Effector CD8-positive, alpha-beta T cell (primary cell): ENCODE results near the gene MORC2.

Experiments
- DNase-seq: peaks from one replicate; lab custom pipeline; 2025; lab: John Stamatoyannopoulos, UW

The MORC2 gene

DNA sequence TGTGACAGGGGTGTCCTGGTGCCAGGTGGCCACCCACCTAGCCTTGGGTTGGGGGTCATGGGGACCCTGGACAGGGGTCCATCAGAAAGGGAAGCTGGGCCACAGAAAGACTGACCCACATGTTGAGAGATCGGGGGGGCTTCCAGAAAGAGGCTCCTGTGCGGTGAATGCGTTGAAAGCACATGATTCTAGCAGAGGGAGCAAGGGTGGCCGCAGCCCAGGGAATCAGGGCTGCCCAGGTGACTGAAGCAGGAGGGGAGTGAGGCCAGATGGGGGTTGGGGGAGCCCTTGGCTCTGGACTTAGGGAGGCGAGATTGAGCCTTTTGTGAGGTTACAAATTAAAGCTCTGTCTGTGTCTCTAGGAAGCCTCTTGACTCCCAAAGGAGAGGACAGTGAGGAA, 80.7 kb downstream of the MORC2 start:
- no peak for DNase-seq

DNA sequence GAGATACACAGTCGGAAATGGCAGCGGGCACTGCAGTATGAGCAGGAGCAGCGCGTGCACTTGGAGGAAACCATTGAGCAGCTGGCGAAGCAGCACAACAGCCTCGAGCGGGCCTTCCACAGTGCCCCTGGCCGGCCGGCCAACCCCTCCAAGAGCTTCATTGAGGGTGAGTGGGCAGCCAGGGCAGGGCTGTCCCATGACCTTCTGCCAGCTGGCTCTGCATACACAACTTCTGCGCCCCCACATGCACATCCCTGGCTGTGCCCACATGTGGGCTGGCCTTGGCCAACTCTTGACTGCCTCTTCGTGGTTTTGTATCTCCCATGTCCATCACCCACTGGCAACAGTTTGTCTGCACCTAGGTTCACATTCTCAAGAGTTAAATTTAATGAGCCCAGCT, 81.1 kb downstream of the MORC2 start:
- DNase-seq: no peak

DNA sequence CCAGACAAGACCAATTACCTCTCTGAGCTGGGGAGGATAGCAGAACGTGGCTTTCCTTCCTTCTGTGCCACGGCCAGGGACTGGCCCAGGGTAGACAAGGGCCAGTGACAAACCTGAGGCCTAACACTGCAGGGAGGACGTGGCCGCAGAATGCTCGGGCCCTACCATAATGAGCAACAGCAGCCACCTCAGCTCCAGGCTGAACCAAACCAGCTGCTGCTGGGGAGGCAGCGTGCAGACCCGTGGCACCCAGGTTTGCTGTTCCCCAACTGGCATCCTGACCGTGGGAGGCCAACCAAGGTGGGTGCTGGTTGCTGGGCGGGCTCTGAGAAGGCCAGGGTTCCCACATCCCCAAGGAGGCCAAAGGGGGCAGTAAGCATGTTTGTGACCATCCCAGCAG, 83.0 kb downstream of the MORC2 start:
- no peak for DNase-seq

DNA sequence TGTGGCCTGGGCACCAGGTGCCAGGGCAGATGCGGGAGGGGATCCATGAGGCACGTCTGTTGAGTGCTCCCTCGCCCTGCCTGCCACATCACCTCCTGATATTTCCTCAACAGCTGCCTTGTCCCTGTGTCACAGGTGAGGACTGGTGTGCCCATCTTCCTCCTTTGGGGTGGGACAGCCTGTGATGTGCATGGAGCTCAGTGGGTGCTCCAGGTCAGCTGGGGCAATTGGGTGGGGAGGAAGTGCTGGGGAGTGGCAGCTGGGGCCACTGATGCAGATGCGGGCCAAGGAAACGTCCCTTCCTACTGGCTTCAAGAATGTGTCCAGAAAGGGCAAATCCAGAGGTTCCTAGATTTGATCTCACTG, 83.6 kb downstream of the MORC2 start:
- no peak for DNase-seq

DNA sequence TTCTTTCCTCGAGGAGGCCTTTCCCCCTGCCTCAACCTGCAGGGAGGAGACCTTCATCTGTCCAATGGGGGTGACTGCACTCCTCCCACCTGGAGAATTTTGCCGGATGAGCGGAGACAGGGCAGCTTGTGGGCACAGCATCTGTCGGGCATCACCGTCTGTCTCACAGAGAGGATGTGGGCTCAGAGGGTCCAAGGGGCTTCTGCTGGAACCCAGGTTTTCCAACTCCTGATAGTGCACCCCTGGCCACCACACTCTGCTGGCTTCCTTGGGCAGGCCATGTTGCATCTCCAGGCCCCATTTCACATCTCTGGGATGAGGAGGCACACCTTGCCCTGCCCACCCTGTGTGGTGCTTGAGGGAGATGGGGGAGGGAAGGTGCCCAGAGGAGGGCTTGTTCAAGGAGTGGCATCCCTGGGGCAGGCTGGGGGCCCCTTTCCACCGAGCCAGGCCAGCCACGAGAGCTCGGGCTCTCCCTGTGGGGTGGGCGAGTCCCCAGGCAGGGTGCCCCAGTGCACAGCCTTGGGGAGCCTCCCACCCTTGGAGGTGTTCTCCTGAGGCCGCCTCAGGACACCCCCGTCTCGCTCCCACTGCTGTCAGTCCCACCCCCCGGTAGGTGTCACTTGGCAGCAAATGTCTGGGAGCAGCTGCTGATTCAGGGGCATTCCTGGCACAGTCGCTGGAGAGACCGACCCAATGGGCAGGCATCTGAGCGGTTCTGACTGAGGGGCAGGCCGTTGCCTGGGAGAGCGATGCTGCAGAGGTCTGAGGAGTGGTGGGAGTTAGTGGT, 84.2 kb downstream of the MORC2 start:
- no peak for DNase-seq

DNA sequence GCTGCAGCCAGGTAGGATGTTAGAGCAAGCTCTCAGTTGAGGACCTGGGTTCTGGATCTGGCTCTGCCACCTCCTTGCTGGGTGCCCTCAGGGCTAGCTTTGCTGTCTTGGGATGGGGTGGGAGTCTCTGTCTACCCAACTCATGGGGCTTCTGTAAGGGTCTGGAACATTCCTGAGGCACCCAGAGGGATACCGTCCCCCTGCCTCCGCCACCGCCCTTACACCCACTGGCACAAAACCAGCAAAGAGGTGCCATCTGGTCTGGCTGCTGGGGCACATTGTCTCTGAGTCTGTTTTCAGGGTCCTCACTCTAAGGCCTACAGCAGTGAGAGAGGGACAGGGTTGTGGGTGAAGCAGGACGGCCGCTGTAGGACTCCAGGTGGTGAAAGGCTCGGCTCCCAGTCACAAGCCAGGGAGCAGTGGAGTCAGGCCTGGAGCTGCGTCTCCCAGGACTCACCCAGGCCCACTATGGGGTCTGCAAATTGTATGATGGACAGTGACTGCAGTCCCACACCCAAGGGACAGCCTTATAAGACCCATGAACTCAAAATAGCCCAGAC, 84.9 kb downstream of the MORC2 start:
- no peak for DNase-seq

DNA sequence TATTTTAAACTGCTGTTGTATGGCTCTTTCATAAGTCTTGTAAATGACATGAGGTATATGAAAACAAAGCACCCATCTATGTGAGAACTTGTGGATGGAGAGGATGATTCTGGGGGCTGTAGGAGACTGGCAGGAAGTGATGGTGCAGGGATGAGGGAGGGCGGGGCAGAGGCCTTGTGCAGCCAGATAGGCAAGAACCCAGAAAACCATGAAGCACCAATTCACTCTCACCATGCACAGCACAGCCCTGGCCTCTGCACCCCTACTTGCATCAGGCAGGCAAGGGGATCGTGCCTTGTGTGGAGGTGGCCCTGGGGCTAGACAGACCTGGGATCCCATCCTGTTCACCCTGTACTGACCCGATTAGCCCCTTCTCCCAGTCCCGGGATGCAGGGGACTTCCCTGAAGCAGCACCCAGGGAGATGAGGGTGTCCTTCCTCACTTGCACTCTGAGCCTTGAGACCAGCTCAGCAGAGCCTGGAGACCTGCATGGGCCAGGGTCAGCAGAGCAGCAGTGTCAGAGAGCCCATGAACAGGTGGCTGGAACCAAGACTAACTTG, 85.5 kb downstream of the MORC2 start:
- no peak for DNase-seq

DNA sequence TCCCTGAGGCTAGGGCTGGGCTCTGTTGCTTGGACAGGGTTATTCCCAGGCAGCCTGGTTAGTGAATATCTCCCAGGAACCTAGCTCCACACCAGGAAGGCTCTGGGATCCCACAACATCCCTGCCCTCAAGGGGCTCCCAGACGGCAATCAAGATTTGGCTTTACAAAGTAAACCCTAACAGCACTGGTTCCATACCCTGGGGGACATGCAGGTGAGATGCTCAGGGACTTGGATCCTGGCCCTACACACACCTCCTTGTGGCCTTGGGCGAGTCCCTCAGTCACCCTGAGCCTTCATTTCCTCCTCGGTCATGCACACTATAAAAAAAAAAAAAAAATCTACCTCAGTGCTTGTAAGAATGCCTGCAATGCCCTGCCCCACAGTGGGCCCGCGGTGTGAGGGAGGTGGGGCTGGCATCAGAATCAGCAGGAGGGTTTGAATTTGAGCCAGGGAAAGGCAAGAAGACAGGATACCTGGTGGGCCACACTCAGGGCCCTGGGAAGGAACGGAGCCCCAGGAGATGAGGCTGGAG, 86.3 kb downstream of the MORC2 start:
- no peak for DNase-seq

DNA sequence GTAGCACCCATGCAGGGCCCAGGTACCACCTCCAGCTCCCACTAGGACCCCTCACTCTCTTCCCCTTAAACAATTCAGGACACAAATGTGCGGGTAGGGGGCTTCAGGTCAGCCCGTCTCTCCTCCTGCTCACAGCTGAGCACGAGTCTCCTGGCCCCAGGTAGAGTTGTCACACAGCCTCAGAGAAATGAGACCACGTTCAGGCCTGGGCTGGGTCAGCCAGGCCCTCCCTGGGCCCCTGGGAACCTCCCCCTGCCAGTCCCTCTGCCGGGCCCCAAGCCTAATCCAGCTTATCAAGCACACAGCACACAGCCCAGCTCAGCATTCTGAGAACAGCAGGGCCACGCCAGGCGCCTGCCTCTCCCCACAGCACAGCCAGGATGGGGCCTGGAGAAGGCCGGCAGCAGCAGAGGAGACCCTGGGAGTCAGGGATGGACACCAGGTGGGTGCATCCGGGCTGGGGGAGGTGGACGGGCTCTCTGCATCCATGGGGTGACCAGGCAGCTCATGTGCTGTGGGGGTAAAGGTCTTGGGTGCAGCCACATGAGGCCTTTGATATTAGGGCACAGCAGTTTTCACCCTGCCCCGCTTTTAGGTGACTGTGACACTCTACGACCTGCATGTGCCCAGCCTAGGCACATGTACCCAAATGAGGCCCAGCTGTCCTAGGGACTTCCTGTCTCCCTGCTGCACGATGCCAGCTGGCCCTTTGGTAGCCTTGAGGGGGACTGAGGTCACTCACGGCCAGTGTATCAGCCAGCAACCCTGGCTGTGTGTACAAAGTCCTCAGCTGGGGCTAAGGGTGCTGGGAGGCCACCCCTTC, 87.0 kb downstream of the MORC2 start:
- DNase-seq: no peak

DNA sequence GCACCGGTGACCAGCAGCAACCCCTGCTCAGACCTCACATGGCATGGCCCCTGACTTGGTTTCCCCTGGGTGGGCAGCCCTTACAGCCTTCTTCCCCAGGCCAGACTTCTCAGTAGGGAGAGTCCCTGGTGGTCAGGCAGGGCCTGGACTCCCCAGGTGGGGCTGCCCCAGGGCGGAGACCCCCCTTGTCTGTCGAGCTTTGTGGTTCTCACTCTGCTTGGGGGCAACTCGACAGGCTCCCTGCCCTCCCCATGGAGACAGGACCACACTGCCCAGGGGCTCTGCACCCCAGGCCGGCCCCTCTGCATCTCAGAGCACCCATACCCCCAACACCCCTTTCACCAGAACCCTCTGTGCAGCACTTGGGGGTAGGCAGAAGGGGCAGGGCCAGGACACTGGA, 87.7 kb downstream of the MORC2 start:
- no peak for DNase-seq

DNA sequence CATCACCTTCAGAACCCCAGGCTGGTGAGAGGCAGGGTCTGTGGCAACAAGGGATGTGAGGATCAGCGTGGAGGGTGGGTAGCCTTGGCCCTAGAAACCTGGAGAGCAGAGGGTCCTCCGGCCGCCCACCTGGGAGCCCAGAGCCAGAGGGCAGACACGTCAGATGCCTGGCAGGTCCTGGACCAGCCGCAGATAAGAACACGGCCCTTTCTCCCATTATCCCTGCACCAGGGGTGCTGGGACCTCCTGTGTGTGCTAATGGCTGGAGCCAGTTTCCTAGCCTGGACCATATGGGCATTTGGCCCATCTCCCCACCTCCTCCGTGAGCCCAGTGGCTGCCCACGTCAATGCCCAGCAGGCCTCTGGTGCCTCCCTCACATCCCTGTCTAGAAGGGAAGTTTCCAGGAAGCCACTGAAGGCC, 88.4 kb downstream of the MORC2 start:
- DNase-seq: no peak

DNA sequence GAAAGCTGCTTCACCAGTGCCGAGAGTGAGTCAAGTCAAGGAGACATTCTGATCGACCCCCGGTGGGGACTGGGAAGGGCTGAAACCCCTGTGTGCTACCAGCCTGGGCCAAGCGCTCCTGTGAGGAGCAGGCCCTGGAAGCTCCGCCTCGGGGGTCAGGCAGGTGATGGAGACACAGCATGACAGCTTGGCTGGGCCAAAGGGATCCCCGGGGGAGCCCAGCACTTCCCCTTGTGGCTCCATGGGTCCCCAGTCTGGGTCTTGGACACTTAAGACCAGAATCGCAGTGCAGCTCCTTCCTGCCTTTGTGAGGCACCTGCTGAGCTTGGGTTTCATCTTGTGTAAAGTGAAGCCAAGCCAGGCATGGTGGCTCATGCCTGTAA, 89.2 kb downstream of the MORC2 start:
- DNase-seq: no peak

DNA sequence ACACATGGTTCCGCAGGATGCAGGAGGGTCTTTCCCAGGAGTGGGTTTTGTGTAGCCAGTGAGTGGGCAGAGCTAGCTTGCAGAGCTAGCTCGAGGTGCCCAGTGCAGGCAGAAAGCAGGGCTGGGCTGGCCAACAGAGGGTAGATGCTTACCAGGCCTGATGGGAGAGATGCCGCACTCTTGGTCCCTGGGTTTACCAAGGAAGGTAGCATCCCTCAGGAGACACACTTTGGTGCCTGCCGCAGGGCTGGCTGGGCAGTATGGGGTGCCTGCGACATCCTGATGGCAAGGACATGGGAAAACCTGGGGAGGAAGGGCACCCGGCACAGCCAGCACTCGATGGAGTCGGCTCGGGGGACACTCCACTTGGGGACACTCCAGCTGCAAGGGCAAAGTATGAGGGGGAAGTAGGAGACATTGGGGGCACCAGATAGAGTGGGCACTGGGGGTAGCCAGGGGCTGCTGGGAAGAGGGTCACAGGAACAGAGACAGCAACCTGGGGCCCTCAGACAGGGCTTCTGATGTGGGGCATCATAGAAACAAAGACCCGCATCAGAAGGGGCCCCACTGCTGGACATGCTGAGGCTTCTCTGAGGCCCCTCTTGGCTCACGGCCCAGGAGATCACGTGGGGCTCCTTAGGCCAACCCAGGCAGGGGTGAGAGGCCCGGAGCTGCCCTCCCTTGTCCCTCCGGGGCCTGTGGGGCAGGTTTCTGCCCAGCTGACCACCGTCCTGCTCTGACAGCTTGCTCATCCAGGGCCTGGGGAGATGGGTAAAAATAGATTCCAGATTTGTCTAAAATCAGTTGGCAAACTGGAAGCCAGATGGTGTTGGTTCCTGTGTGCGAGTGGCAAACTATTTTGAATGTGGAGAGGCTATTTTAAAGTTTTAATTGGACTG, 89.8 kb downstream of the MORC2 start:
- DNase-seq: no peak

DNA sequence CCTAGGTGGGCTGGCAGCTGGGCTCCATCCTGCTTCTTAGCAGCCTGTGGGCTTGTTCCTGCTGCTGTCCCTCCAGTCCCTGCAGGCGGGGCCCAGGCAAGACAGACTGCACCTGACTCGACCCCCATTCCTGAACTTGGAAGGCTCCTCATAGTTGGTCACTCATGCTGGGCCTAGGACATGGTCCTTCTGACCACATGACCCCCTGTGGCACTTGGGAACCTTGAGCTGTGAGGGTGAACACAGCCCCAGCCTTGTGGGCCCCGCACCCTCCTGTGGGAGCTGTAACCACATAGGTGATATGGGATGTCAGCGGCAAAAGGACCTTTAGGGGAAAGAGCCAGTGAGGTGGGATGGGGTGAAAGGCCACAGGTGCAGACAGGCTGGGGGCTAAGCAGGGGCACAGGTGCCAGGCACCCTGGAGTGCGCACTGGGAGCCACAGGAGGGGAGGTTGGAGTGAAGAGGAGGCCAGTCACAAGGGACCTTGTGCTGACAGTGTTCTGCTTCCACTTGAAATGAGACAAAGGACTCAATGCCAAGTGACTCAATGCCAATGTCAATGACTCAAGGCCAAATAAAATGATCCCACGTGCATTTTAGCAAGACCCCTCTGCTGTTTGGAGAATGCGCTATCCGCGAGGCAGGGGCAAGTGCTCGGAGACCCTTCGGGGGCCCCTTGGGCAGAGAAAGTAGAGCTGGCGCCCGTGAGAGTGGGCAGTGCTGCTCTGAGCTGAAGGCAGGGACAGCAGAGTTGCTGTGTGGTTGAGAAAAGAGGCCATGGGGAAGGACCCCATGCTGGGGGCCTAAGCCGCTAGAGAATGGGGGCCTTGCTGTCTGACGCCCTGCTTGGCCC, 90.7 kb downstream of the MORC2 start:
- DNase-seq: no peak

DNA sequence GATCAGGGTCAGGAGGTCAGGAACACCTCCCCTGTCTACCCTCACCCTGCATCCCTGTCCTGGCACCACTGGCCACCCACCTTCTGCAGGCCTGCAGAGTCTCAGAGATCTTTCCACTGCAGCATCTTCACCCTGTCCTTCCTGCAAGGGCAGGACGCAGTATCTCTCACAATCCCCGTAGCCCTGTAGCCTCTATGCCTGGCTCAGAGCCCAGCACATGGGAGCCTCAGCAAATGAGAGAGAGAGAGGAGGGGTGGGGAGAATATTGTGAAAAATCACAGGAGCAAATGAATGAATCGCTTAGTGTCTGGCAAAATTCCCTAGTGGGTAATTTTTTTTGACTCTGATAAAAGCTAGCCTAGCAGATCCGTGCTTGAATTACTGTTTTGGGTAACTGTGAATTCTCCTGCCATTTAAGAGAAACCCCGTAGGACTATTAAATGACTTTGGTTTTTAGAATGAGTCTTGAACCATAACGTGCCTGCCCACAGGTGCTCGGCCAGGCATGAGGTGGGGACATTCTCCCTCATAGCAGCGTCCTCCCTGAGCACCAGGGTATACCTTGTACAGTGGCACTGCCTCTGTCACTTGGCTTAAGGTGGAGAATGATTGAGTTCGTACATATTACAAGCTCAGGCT, 91.5 kb downstream of the MORC2 start:
- no peak for DNase-seq

DNA sequence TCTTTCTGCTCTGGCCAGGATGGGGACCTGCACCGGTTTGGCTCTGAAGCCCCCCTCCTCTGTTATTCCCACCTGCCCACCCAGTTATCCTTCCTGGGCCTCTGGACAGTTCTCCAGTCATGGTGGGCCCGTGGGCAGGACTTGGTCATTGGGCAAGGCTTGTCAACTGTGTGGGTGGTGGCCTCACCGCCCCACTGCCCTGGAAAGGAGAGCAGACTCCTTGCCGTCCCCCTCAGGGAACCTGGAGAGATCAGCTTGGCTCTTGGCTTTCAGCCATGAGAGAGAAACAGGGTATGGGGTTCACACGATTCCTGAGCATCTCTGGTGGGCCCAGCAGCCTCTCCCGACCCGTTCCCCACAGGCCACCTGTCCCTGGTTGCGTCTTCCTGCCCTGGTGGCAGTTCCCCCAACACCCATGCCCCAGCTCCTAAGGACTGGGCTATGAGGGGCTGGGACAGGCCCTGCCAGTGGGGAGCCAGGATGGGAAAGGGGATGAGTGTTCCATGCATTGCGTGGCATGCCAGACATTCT, 92.3 kb downstream of the MORC2 start:
- DNase-seq: no peak

DNA sequence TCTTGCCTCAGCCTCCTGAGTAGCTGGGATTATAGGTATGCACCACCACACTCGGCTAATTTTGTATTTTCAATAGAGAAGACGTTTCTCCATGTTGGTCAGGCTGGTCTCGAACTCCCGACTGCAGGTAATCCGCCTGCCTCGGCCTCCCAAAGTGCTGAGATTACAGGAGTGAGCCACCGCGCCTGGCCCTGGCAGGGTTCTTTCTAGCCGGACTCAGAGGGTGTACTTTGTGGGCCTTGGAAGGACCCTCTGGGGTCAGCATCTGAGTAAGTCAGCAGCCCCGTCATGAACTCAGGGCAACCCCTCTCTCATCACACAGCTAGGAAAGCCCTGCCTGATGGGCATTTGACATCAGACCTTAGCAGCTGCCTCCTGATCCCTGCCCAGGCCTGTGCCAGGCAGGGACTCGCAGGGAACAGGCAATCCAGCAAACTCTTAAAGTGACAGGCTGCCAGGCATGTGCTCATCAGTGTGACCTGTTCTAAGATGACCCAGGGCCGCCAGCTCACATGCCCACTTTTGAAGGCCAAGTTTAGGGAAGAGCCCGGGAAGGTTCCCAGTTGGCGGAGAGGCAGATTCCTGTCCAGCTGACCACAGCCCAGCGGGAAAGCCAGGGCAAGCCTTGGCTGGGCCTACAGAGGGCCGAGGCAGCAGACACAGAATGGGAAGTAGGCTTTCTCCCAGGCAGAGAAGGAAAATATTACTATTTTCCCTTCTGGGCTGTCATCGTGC, 92.9 kb downstream of the MORC2 start:
- no peak for DNase-seq
